AG04449 (cell line): ENCODE measurements around the gene CDH5.
A peak's percentile ranks its signal among the peaks of the same experiment; 100 is the strongest.

Experiments used
- CTCF ChIA-PET: fragments of 350-600 bp; formaldehyde crosslinking; extraction: SDS; loops from one replicate; lab custom pipeline; 2021; ENCODE audit warnings: antibody characterized with exemption; lab: Yijun Ruan, JAX
- POLR2A ChIA-PET: fragments of 400-600, 350-600 bp; formaldehyde crosslinking; extraction: SDS; loops from one replicate; lab custom pipeline; 2020; ENCODE audit warnings: antibody characterized with exemption, inconsistent platforms; lab: Yijun Ruan, JAX
- DNase-seq: peaks from one replicate; pipeline ENCODE4 v3.0.0-alpha.2; 2010; ENCODE audit warnings: low read depth, low spot score
- H3K4me3 ChIP-seq: 2 replicates; pipeline ENCODE4 v1.5.1; 2011; ENCODE audit warnings: low read depth, mild to moderate bottlenecking, control low read depth, low read length
- CTCF ChIP-seq: IDR thresholded peaks from one replicate; pipeline ENCODE4 v1.5.1; 2011; ENCODE audit warnings: mild to moderate bottlenecking, moderate library complexity, low read length, control low read depth, inconsistent platforms; ENCODE audit not compliant: insufficient read depth; ENCODE audit errors: missing control alignments

CDH5 gene

GRCh38 chr16:66335704-66336329 is 30.7 kb upstream of the CDH5 start:
- no peak for DNase-seq
- no peak for TF ChIP-seq CTCF
- H3K4me3 ChIP-seq, result no peak overlapping the region
- CTCF ChIA-PET, result interaction anchor here (0.9 to 12.2 kb wide), 7 partner anchors 9 to 59 kb away, joined by 3 to 218 read pairs (median 4); no protein-coding TSS in a partner anchor
- POLR2A ChIA-PET, result interaction anchor here (0.6 kb wide), 1 partner anchor 553 kb away, joined by 3 read pairs; no protein-coding TSS in a partner anchor

GRCh38 chr16:66337463-66338188 is 28.9 kb upstream of the CDH5 start:
- no peak overlapping the region for H3K4me3 ChIP-seq
- ChIA-PET POLR2A (no interaction called here), CTCF (interaction anchor here (1.5 to 12.2 kb wide), 3 partner anchors 18 to 22 kb away, joined by 3 to 218 read pairs (median 4); no protein-coding TSS in a partner anchor)
- DNase-seq, result no peak
- TF ChIP-seq CTCF, result no peak

- TF ChIP-seq CTCF, result peak; percentile 68
Measured at GRCh38 chr16:66342294-66342900, 24.1 kb upstream of the CDH5 start.

GRCh38 chr16:66344533-66345145 is 21.9 kb upstream of the CDH5 start:
- DNase-seq, result no peak
- no peak overlapping the region for H3K4me3 ChIP-seq
- POLR2A ChIA-PET, result no interaction called here
- CTCF ChIA-PET, result interaction anchor here (0.5 to 12.2 kb wide), 24 partner anchors 9 to 512 kb away, joined by 3 to 218 read pairs (median 6); partner anchors contain the start of gene CDH5
- peak; percentile 50 for TF ChIP-seq CTCF

More at GRCh38 chr16:66342294-66342900, 24.1 kb upstream of the CDH5 start:
- H3K4me3 ChIP-seq, result no peak overlapping the region
- DNase-seq, result no peak
- ChIA-PET CTCF (interaction anchor here (1.0 to 12.2 kb wide), 9 partner anchors 11 to 526 kb away, joined by 3 to 218 read pairs (median 7); partner anchors contain the start of gene CDH5), POLR2A (no interaction called here)

- no peak for DNase-seq
- no peak for TF ChIP-seq CTCF
- POLR2A ChIA-PET, result no interaction called here
- CTCF ChIA-PET, result interaction anchor here (1.4 to 12.2 kb wide), 8 partner anchors 9 to 69 kb away, joined by 7 to 218 read pairs (median 23); partner anchors contain the start of gene CDH5
- H3K4me3 ChIP-seq, result no peak overlapping the region
Measured at GRCh38 chr16:66346221-66346620, 20.3 kb upstream of the CDH5 start.
